Prostate gland (tissue), 2 donors: ENCODE data around the gene SGK1. TPM values are rescaled to one million over a fixed set of nuclear protein-coding genes. Genes with fewer than 3 reads are reported as not detected.

Source experiments
- DNase-seq: peaks from one replicate; pipeline ENCODE4 v3.0.0-alpha.2; 2019; ENCODE audit warnings: low spot score
- H3K27ac ChIP-seq, 2 donors: fragments of 200-600 bp; sonication (generic); 2 replicates each; pipeline ENCODE4 v1.5.1; 2017 to 2019
- H3K27me3 ChIP-seq: fragments of 200-600 bp; sonication (generic); replicated peaks from 2 replicates; pipeline ENCODE4 v1.5.1; 2019; ENCODE audit not compliant: insufficient read depth
- H3K36me3 ChIP-seq, 2 donors: fragments of 200-600 bp; sonication (generic); 1 replicate in 1 of 2; 2 replicates in 1 of 2; pipeline versions ENCODE4 v1.5.1 to v1.8.1; 2017 to 2019
- H3K4me1 ChIP-seq: fragments of 200-600 bp; sonication (generic); replicated peaks from 2 replicates; pipeline ENCODE4 v1.5.1; 2019
- H3K4me3 ChIP-seq, 2 donors: fragments of 200-600 bp; sonication (generic); 2 replicates each; pipeline ENCODE4 v1.5.1; 2017 to 2019
- H3K9me3 ChIP-seq: fragments of 200-600 bp; sonication (generic); 2 replicates; pipeline ENCODE4 v1.5.1; 2017
- CTCF ChIP-seq, 4 experiments: fragments of 200-600 bp in 2 of 4; fragments of 450-650 bp in 2 of 4; sonication (generic) in 2 of 4; IDR thresholded peaks; 1 replicate in 3 of 4; 2 replicates in 1 of 4; pipeline ENCODE4 v1.5.1; 2016 to 2019; ENCODE audit warnings: antibody characterized with exemption in 4 of 4, mild to moderate bottlenecking in 2 of 4, moderate library complexity in 2 of 4
- POLR2A ChIP-seq: fragments of 450-650 bp; IDR thresholded peaks from one replicate; pipeline ENCODE4 v1.6.1; 2016; ENCODE audit warnings: antibody characterized with exemption, mild to moderate bottlenecking
- POLR2AphosphoS5 ChIP-seq: sonication (generic); formaldehyde crosslinking; IDR thresholded peaks from one replicate; pipeline ENCODE4 v1.6.1; 2017; ENCODE audit warnings: antibody characterized with exemption
- WGBS: methylation state at CpG from one replicate; pipeline ENCODE4 v1.1.5; 2018; 5-methylcytosine and 5-hydroxymethylcytosine counted together
- intact Hi-C: fragments of 100-400 bp; cut with DNase I; formaldehyde crosslinking; loops from one replicate; pipeline ENCODE4 v1.14.2; 2022
- total RNA-seq, 2 donors: library from RNA; depleted of rRNA; stranded (reverse); fragments of >200 nt; gene quantifications; one replicate each; pipeline ENCODE4 v1.1.0, GENCODE V29; 2016

SGK1 gene
- total RNA-seq, 2 donors from 2014 or later = 243 to 260 TPM

GRCh38 chr6:134318236-134318973 lies 493 bp upstream of the SGK1 start:
- WGBS = 10% methylated on average over 8 of the region's 8 CpGs
- intact Hi-C loops = no loop called here
- peak overlapping the region in 1 of 2 donors; percentile 19 for H3K4me3 ChIP-seq

GRCh38 chr6:134316733-134317431 lies 1.0 kb downstream of the SGK1 start:
- intact Hi-C loops = no loop called here
- no peaks in the 10 kb centered on the region for H3K9me3 ChIP-seq
- no peaks in the 10 kb centered on the region for H3K36me3 ChIP-seq
- no peaks in the 10 kb centered on the region for H3K27me3 ChIP-seq
- TF ChIP-seq POLR2AphosphoS5 (no peak), POLR2A (no peak), CTCF (IDR thresholded peaks at IDR 0.05) (no peak)
- no peaks in the 10 kb centered on the region for H3K4me1 ChIP-seq
- no peak overlapping the region for H3K4me3 ChIP-seq
- no peak for DNase-seq
- no peak overlapping the region for H3K27ac ChIP-seq
- 43% methylated on average over 6 of the region's 6 CpGs for WGBS

More at GRCh38 chr6:134318236-134318973, 493 bp upstream of the SGK1 start:
- Histone ChIP-seq H3K36me3 (no peaks in the 10 kb centered on the region), H3K9me3 (no peaks in the 10 kb centered on the region), H3K4me1 (no peaks in the 10 kb centered on the region), H3K27me3 (no peaks in the 10 kb centered on the region), H3K27ac (no peak overlapping the region)
- no peak for DNase-seq
- TF ChIP-seq CTCF (IDR thresholded peaks at IDR 0.05) = no peak
- no peak for TF ChIP-seq POLR2A
- no peak for TF ChIP-seq POLR2AphosphoS5

- Histone ChIP-seq H3K9me3 (no peaks in the 10 kb centered on the region), H3K4me3 (no peak overlapping the region), H3K4me1 (no peaks in the 10 kb centered on the region), H3K27me3 (no peaks in the 10 kb centered on the region), H3K27ac (no peak overlapping the region), H3K36me3 (no peaks in the 10 kb centered on the region)
- intact Hi-C loops = no loop called here
- DNase-seq = no peak
- 88% methylated on average over 2 of the region's 2 CpGs for WGBS
- TF ChIP-seq POLR2A (no peak), POLR2AphosphoS5 (no peak)
These were observed 1.9 kb downstream of the SGK1 start for GRCh38 chr6:134315974-134316441.

- no peak for DNase-seq
- H3K27me3 ChIP-seq = no peaks in the 10 kb centered on the region
- WGBS = 92% methylated on average over 1 of the region's 1 CpG
- no peak overlapping the region for H3K4me3 ChIP-seq
- intact Hi-C loops = no loop called here
- H3K36me3 ChIP-seq = no peaks in the 10 kb centered on the region
- H3K27ac ChIP-seq = no peak overlapping the region
- no peaks in the 10 kb centered on the region for H3K4me1 ChIP-seq
- no peaks in the 10 kb centered on the region for H3K9me3 ChIP-seq
- TF ChIP-seq CTCF (IDR thresholded peaks at IDR 0.05) (no peak), POLR2AphosphoS5 (no peak), POLR2A (no peak)
These were observed 2.7 kb downstream of the SGK1 start for GRCh38 chr6:134315189-134315588.

GRCh38 chr6:134314006-134314821 lies 3.7 kb downstream of the SGK1 start:
- Histone ChIP-seq H3K4me3 (no peak overlapping the region), H3K4me1 (no peaks in the 10 kb centered on the region), H3K36me3 (no peaks in the 10 kb centered on the region), H3K27me3 (no peaks in the 10 kb centered on the region), H3K9me3 (no peaks in the 10 kb centered on the region), H3K27ac (no peak overlapping the region)
- intact Hi-C loops = no loop called here
- no peak for DNase-seq
- WGBS = 90% methylated on average over 4 of the region's 4 CpGs
- TF ChIP-seq POLR2A = no peak
- no peak for TF ChIP-seq CTCF (IDR thresholded peaks at IDR 0.05)
- TF ChIP-seq POLR2AphosphoS5 = no peak
